ELF-1 (cell line): ENCODE results near the gene HMGXB4.

Experiments used
- DNase-seq: peaks from one replicate; pipeline ENCODE4 v3.0.0-alpha.2; 2016; ENCODE audit warnings: low read depth, low spot score

HMGXB4 gene

DNA sequence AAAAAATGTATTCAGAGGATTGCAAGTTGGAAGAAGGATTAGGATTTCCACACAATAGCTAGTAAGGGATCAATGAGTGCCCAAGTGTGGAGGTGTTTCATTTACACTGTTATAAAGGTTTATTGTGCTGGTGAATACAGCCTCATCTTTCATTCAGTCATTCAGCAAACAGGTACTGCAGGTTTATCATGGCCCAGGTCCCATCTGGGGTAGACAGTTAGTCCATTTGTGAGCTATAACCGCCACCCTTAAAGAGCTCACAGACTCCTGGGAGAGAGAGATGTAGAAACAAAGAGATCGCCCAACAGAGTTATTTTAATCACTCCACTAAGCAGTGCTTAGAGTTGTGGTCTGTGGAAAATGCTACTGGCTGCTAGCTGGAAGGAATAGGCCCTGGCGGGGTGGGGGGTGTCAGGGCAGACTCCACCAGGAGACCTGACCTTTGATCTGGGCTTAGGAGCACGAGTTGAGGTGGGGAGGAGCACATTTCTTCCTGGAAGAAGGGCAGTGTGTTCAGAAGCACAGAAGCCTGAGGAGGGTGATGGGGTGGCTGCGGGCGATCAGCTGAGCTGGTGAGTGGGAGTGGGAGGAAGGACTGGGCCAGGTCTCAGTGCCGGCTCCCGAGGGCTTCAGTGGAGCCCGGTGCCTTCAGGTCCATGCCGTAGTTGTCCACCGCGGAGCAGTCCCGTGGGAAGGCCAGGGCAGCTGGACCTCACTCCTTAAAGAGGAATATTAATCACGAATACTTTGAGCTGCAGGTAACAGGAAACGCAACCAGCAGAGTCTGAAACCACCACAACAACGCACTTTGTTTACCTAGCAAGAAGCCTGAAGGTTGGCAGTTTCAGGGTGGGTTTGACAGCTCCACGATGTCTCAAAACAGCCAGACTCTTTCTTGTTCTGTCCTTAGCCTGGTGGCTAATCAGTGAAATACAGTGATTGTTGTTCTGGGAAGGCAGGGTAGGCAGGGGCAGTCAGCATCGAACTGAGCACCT, 53.6 kb downstream of the HMGXB4 start:
- no peak for DNase-seq

DNA sequence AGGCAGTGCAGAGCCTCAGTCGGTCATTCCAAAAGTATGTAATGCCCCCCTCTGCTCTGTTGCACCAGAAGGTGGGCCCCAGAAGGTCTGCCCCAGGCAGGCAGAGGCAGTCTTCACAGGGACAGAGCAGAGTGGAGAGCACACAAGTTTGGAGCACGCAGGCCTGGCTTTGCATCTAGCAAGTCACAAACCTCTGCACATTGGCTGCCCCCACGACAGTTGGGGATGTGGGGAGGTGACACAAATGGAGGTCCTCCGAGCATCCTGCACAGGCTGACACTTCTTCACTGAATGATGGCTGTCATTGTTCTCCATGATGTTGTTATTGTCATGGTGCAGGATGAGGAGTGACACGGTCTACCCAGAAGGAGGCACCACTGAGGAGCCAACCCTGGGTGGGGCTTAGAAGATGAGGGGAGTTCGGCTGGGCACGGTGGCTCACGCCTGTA, 54.3 kb downstream of the HMGXB4 start:
- DNase-seq = no peak

DNA sequence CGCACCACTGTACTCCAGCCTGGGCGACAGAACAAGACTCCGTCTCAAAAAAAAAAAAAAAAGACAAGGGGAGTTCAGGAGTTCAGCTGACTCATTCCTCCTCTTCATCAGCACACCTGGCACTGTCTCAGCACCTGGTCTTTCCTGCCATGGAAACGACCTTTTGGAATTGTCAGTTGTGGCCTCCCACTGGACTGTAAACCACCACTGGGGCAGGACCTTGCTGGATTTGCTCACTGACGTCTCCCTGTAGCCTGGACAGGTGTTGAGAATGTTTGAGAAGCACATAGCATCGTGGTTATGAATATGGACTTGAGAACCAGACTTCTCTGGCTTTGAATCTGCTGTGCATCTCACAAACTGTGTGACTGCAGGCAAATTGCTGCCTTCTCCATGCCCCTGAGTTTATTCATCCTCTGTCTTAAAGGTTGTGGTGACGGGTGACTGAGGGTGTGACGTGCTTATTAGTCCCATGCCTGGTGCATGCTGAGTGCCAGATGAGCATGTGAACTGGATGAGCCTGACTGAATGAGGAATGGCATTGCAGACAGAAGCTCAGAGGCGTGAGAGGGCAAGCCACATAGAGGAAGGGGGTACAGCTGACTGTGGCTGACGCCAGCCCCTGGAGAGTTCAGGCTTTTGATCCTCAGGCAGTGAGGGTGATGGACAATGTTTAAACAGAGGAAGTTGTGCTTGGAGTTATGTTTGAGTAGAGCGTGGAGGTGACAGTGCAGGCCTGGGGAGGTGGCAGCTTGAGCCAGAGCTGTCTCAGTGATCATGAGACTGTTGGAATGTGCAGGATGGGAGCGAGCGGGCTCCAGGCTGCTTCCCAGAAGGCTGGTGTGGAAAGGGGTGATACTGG, 55.1 kb downstream of the HMGXB4 start:
- DNase-seq = no peak

DNA sequence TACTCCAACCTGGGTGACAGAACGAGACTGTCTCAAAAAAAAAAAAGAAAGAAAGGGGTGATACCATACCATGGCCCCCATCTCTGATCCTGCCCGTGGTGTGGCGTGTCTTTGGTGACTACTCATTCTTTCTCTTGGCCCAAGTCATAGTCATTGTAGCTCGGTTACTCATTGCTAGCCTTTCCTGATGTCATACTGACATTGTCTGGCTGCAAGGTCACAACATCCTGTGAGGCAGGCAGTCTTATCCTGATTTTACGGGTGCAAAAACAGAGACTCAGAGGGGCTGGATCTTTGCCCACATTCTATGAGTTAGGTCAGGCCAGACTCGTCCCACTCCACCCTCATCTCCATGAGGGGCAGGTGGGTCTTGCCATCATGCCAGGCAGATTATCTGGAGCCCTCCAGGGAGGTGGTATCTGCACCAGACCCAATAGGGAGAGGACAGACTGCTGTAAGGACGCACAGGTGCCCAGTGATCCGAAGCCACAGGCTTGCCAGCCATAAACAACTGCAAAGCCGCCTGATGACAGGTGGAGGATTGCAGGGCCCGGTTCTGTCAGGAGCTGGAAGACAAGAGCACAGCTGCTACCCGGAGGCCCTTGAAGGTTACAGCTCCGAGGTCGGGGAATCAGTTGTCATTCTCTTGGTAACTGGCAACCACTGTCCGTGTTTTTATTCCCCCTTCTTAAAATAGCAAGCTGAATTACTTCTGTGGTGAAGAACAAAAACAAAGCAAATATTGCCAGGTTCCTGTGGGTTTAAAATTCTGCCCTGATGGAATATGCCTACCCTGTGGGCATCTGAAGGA, 56.2 kb downstream of the HMGXB4 start:
- no peak for DNase-seq

DNA sequence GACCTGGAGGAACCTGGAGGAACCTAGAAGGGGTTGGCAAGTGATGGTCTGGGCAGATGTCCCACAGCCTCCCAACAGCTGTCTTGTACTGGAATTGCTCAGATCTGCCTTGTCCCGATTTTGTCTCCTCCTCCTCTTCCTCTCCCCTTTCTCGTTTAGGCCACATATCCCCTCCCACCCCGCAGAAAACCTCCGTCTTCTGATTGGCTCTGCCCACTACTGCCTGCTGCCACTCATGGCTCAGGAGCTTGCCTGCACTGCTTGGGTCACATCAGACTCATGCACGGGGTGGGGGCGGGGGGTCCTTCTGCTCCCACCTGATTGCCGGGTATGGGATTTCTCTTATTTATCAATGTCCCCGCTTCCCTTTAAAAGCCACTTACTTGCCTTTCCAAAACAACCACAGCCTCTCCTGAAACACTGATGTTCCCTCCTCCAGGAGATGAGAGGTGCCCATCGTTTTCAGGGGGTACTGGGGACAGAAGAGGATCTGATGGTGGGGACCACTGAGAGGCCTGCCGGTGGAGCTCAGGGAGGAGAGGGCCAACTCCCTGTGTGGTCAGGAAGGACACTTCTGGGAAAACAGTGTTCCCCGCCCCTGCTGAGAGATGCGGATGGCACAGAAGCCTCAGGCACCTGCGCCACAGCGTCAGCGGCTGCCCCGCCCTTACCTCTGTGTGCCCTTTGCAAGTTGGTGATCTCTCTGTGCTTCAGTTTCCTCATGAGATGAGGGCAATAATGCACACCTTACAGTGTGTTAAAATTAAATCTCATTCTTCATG, 57.1 kb downstream of the HMGXB4 start:
- DNase-seq = peak; percentile 40

DNA sequence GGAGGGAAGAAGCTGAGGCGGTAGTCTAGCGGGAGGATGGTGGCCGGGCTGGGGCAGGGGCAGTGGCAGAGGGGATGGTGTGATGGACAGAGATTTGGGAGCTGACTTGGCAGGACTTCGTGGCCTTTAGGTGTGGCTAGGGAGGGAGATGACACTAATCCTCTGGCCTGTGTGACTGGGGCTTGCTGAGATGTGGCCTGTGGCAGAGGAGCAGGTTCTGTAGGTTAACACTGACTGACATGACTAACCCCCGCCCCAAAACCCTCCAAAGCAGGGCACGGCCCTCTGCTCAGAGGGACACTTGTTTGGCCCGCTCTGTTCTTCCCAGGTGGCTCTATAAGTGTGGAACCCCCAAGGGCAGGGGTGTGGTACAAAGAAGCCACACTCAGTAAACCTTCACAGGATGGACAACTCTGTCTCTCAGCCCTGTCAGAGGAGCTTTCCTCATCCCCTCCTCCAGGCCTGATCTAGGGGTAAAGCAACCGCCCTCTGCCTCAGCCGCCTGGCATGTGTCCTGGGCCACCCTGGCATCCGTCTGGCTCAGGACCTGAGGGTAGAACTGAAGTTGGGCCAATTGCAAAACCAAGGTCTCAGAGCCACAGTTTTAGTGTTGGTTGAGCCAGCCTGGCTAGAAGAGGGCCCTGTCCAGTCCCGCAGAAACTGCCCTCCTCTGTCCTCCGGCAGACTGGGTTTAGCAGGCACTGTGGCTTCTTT, 58.0 kb downstream of the HMGXB4 start:
- DNase-seq = no peak

DNA sequence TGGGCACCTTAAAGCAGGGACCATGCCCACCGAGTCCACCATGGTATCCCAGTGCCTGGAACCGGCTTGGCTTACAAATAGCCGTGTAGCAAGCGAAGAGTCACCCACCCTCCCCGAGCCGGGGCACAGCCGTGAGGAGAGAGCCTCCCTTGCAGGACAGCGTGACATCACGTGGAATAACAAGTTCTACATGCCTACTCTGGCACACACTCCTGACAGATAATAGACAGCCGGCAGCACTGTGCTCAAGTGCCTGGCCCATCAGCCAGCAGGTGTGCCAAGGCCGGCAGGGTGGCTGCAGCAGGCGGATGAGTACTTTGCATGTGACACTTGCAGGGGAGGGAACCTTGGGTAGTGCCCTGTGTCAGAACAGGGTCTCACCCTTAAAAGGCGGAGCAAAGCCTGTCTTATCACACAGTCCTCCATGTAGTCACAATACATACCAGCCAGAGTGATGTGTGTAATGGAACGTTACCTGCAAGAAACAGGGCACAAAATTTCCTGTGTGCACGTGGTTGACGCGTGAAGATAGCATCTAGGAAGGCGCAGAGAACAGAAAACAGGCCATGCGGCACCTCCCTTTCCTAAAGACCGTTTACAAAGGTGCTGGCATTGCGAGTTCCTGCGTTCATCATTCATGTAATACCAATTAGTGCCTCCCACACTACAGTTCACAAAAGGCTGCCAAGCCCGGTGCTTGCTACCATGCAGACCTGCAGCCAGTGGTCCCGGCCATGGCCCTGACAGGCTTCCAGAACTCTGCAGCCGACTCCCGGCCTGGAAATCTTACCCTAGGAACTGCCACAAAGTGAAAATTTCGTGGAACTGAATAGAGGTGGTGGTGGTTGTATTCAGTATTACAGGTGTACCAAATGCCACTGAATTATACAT, 58.8 kb downstream of the HMGXB4 start:
- DNase-seq = no peak

DNA sequence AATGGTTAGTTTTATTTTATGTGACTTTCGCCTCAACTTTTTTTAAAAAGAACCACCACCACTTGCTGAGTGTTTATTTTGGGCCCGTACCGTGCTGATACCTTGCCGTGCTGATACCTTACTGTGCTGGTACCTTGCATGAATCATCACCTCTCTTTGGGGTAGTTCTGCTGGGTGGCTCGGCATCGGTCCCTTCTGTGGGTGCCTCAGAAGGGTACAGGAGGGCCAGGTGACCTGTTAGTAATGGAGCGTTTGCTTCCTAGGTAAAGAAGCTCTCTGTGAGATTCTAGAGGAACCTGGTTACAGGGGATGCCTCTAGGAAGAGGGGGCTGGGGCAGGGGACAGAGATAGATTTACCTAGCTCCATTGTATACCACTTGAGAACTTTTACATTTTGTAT, 59.5 kb downstream of the HMGXB4 start:
- no peak for DNase-seq

DNA sequence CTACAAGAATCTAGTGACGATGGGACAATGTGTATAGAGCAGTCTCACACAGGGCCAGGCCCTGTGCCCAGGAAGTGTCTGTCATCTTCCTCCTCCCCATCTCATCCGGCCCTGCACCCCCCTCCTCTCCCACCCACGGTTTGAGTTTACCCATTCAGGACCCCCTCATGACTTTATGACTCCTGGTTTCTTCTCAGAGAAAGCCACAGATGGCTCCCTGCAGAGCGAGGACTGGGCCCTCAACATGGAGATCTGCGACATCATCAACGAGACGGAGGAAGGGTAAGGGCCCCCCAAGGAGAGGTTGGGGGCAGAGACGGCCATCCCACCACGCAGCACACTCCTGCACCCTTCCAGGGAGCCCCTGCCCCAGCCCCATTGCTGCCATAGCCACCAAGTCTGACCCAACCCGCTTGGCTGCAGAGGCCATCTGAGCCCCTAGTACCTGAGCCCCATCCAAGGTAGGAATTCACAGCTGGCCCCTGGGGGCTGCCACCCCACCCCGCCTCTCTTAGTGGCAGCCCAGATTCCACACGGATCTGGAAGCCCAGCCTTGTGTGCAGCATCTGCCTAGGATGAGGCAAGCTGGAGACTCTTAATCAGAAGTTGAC, 60.5 kb downstream of the HMGXB4 start:
- no peak for DNase-seq

DNA sequence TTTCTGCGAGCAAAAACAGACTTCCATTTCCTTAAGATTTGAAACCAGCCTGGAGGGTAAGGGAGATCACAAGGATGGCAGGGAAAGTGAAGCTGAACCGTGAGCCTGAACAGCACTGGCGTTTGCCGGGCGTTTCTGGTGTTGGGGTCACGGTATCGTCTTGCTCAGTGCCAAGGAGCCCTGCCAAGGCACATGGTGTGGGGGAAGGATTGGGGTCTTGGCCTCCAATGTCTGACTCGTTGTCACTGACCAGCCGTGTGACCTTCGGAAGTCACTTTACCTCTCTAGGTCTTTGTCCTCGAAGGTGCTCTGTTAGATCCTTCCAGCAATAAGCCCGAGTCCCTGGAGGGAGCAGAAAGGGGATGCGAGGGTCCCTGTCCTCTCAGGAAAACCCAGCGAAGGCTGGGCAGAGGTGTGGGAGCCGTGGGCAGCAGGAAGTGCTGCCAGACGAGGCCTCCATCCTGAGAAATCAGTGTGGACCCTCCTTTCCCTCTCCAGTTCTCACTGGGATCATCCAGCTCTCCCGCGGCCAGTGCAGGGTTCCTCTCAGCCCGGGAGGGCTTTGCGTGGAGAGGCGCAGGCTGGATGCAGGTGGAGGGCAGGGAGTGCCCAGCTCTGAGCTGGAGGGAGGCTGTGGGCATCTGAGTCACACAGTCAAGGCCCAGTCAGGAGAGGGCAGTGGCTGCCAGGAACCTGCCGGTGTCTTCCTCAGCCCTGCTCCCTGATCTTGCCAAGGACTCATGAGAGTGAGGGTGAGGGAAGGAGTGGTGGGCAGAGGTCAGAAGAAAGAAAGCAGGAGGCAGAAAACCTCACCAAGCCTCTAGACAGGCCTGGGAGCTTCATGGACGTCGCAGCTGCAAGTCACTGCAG, 61.3 kb downstream of the HMGXB4 start:
- DNase-seq = no peak

DNA sequence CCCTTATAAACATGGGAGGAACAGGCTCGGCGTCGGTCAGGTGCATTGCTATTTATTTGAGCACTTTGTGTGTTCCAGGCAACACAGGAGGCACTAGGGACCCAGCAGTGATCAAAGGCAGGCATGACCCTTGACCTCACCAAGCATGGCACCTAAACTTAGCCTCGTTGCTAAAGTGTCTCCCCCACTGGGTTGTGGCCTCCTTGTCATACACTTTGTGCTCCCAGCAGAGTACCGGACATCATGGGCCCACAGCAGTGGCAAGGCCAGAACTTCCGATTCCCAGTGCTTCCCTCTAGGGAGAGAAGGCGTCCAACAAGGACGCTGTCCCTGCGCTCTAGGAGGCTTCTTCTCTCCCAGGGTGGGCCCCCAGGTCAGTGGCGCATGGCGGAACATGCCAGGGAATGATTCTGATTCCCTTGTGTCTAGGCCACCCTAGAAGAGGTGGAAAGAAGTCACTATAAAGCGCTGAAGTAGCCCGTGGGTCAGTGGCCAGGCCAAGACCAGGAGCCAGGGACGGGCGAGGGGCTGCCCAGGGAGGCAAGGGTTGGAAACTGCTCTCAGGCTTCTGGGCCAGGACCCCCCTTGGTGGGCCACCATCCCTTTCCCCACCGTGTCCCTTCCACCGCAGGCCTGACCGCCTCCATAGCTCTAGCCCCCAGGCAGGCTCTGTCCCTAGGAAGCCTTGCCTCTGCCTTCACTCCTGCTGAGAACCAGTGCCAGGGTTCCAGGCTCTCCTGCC, 62.1 kb downstream of the HMGXB4 start:
- DNase-seq = no peak

DNA sequence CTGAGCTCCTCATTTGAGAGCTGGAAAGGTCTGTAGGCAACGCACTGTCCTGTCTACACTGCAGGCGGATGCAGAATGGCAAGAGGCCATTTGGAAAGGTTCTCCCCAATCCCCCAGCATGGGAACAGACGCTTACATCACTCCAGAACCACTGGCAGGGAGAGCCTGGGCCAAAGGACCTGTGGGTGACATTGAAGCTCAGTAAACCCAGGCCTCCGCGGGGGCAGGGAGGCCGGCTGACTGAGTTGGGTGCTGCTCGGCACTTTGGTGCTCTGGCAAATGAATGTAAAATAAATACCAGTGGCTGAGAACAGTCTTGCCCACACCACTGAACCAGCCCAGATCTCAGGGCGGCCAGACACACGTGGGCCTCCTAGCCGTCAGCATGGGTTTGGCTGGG, 64.8 kb downstream of the HMGXB4 start:
- no peak for DNase-seq

DNA sequence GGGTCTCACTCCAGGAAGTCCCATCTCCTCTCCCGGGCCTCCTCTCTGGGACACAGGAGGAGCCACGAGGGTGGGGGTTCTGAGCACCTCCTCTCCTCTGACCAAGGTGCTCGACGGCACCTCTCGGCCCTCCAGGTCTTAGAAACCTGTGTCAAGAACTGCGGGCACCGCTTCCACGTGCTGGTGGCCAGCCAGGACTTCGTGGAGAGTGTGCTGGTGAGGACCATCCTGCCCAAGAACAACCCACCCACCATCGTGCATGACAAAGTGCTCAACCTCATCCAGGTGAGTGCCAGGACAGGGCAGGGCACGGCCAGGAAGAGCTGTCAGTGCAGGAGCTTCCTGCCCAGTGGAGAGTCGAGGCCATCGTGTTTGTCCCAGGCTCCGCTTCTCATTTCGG, 65.6 kb downstream of the HMGXB4 start:
- no peak for DNase-seq

DNA sequence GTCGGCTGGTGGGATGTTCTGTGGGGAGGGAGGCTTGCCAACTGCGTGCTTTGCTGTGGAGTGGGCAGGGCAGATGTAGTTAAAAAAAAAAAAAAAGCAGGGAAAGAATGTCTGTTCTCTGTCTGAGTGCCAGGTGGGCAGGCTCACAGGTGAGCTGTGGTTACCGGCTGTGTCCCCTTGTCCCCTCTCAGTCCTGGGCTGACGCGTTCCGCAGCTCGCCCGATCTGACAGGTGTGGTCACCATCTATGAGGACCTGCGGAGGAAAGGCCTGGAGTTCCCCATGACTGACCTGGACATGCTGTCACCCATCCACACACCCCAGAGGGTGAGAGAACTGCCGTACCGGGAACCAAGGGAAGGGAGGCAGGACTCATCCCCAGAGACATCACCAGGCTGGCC, 66.0 kb downstream of the HMGXB4 start:
- DNase-seq = no peak

DNA sequence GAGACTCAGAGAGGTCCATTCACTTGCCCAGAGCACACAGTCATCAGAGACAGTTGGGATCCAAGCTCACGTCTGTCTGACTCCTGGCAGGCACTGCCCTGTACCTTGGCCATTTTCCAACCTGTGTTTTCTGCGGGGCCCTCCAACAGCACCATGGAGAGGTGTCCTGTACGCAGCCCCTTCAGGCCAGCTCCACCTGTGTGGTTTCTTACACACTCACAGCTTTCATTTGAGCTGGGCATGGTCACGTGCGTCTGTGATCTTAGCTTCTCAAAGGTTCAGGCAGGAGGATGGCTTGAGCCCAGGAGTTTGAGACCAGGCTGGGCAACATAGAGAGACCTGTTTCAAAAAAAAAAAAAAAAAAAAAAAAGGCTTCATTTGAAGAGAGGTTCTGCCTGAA, 66.8 kb downstream of the HMGXB4 start:
- DNase-seq = no peak

DNA sequence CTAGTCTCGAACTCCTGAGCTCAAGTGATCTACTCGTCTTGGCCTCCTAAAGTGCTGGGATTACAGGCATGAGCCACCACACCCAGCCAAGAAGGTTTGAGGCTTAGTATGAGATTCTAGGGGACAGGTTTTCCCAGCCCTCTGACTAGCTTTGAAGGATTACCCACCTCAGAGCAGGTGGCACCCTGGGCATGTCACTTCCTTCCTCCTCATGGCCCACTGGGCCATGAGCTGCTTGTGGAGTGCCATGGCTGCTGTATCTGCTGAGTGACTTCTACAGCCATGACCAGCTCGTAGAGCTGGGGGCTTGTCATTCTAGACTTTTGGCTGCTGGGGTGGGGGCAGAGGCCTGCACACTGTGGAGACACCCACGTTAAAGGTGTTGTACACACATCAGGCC, 67.5 kb downstream of the HMGXB4 start:
- DNase-seq = no peak

DNA sequence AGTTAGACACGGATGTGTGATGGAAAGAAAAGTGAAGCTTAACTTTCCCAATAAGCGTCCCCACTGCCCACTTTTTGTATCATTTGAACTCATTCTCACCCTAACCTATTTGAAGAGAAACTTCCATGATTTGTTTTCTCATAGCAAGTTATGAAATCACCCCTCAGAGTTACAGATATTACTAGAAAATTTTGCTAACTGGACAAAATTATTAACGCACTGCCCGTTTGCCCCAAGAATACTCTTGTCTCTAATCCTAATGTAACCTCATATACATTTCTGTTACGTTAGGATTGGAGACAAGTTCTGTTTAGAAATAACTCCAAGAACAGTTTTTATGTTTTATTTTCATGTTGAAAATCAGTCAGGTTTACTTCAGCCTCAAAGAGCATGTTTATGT, 67.9 kb downstream of the HMGXB4 start:
- no peak for DNase-seq
